IMR-90 (cell line): Measurements from ENCODE around the gene TRA2A.

Source experiments
- FOS ChIP-seq: fragments of 150-350 bp; IDR thresholded peaks from 2 replicates; pipeline ENCODE4 v1.6.1; 2016; ENCODE audit warnings: low read depth, low read length
- MAFK ChIP-seq: IDR thresholded peaks from 2 replicates; pipeline ENCODE4 v1.6.1; 2012; ENCODE audit warnings: low read depth, low read length, improper control_type of control experiment
- NFE2L2 ChIP-seq: fragments of 150-350 bp; IDR thresholded peaks from 2 replicates; pipeline ENCODE4 v1.6.1; 2016; ENCODE audit warnings: low read depth, mild to moderate bottlenecking, low read length
- POLR2A ChIP-seq: IDR thresholded peaks from 2 replicates; pipeline ENCODE4 v1.6.1; 2012; ENCODE audit warnings: mild to moderate bottlenecking, low read depth, low read length
- RAD21 ChIP-seq: IDR thresholded peaks from 2 replicates; pipeline ENCODE4 v1.6.1; 2012; ENCODE audit warnings: low read length, improper control_type of control experiment
- RCOR1 ChIP-seq: IDR thresholded peaks from 2 replicates; pipeline ENCODE4 v1.6.1; 2012; ENCODE audit warnings: mild to moderate bottlenecking, low read length, improper control_type of control experiment; ENCODE audit not compliant: insufficient replicate concordance
- TF ChIP-seq, protein P1 (sequence below): conservative IDR thresholded peaks from 2 replicates; pipeline ENCODE4 v1.5.1; 2012; ENCODE audit warnings: mild to moderate bottlenecking, low read depth, low read length, improper control_type of control experiment
- TF ChIP-seq, protein P2 (sequence below): fragments of 150-350 bp; IDR thresholded peaks from 2 replicates; pipeline ENCODE4 v1.6.1; 2017; ENCODE audit warnings: mild to moderate bottlenecking, antibody characterized with exemption, low read length, low read depth
- TF ChIP-seq, protein P3 (sequence below): fragments of 150-350 bp; IDR thresholded peaks from 2 replicates; pipeline ENCODE4 v1.6.1; 2016; ENCODE audit warnings: low read depth, mild to moderate bottlenecking, low read length, moderate library complexity, borderline replicate concordance

DNA sequence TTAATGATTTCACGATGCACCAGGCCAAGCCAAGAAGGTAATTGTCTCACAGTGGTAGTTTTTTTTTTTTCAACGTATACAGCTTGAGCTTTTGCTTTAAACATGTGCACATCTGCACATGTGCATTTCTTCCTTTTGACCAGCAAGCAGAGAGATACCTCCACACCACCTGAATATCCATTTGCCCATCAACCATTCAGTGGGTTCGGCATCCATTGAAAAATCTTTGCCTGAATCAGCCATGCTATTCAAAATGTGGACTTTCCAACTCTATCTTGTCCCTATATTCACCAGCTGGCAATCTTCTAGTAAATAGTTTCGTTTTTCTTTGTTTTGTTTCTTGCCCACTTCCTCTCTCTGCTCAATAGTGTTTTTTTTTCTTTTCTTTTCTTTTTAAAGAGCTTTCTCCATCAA, 7.7 kb upstream of the TRA2A start:
- TF ChIP-seq, protein P1, sequence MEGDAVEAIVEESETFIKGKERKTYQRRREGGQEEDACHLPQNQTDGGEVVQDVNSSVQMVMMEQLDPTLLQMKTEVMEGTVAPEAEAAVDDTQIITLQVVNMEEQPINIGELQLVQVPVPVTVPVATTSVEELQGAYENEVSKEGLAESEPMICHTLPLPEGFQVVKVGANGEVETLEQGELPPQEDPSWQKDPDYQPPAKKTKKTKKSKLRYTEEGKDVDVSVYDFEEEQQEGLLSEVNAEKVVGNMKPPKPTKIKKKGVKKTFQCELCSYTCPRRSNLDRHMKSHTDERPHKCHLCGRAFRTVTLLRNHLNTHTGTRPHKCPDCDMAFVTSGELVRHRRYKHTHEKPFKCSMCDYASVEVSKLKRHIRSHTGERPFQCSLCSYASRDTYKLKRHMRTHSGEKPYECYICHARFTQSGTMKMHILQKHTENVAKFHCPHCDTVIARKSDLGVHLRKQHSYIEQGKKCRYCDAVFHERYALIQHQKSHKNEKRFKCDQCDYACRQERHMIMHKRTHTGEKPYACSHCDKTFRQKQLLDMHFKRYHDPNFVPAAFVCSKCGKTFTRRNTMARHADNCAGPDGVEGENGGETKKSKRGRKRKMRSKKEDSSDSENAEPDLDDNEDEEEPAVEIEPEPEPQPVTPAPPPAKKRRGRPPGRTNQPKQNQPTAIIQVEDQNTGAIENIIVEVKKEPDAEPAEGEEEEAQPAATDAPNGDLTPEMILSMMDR = no peak
- TF ChIP-seq POLR2A = no peak
- TF ChIP-seq, protein P2, sequence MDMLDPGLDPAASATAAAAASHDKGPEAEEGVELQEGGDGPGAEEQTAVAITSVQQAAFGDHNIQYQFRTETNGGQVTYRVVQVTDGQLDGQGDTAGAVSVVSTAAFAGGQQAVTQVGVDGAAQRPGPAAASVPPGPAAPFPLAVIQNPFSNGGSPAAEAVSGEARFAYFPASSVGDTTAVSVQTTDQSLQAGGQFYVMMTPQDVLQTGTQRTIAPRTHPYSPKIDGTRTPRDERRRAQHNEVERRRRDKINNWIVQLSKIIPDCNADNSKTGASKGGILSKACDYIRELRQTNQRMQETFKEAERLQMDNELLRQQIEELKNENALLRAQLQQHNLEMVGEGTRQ = no peak
- TF ChIP-seq, protein P3, sequence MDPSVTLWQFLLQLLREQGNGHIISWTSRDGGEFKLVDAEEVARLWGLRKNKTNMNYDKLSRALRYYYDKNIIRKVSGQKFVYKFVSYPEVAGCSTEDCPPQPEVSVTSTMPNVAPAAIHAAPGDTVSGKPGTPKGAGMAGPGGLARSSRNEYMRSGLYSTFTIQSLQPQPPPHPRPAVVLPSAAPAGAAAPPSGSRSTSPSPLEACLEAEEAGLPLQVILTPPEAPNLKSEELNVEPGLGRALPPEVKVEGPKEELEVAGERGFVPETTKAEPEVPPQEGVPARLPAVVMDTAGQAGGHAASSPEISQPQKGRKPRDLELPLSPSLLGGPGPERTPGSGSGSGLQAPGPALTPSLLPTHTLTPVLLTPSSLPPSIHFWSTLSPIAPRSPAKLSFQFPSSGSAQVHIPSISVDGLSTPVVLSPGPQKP = no peak
- no peak for TF ChIP-seq RAD21
- no peak for TF ChIP-seq FOS
- TF ChIP-seq NFE2L2 = no peak
- no peak for TF ChIP-seq RCOR1
- no peak for TF ChIP-seq MAFK
